Suprapubic skin (tissue), 4 donors: ENCODE data around the gene NADSYN1.

Source experiments
- EP300 ChIP-seq: sonication (generic); formaldehyde crosslinking; IDR thresholded peaks from one replicate; pipeline ENCODE4 v1.6.1; 2017; ENCODE audit warnings: antibody characterized with exemption
- POLR2A ChIP-seq, 2 donors: fragments of 450-650 bp; IDR thresholded peaks; one replicate each; pipeline ENCODE4 v1.6.1; 2017; ENCODE audit warnings: antibody characterized with exemption in 2 of 2, mild to moderate bottlenecking in 2 of 2, moderate library complexity in 2 of 2
- POLR2AphosphoS5 ChIP-seq, 3 donors: sonication (generic); formaldehyde crosslinking; IDR thresholded peaks; one replicate each; pipeline ENCODE4 v1.6.1; 2017; ENCODE audit warnings: antibody characterized with exemption in 3 of 3
- TF ChIP-seq, protein P1 (sequence below), 2 donors: fragments of 200-600 bp in 1 of 2; fragments of 450-650 bp in 1 of 2; sonication (generic) in 1 of 2; IDR thresholded peaks; one replicate each; pipeline ENCODE4 v1.5.1; 2016 to 2019; ENCODE audit warnings: antibody characterized with exemption in 2 of 2, mild to moderate bottlenecking in 1 of 2, moderate library complexity in 1 of 2

DNA sequence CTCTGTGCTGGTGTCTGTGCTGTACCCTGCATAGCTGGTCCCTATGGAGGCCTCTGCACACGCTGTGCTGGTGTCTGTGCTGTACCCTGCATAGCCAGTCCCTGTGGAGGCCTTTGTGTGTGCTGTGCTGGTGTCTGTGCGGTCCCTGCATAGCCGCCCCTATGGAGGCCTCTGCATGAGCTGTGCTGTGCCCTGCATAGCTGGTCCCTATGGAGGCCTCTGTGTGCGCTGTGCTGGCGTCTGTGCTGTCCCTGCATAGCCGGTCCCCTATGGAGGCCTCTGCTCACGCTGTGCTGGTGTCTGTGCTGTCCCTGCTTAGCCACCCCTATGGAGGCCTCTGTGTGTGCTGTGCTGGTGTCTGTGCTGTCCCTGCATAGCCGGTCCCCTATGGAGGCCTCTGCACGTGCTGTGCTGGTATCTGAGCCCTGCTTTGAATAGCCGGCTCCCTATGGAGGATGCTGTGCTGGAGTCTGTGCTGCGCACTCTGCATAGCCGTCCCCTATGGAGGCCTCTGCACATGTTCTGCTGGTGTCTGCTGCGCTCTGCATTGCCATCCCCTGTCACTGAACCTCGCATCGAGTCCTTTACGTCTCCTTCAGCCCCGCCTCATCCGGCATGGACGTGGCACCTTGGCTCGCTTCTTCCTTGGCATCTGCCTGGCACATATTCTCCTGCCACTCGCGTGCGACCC lies 6.2 kb downstream of the NADSYN1 start:
- TF ChIP-seq POLR2AphosphoS5 (IDR thresholded peaks at IDR 0.05) (no peak), POLR2A (IDR thresholded peaks at IDR 0.05) (no peak), EP300 (no peak)
- TF ChIP-seq, protein P1, sequence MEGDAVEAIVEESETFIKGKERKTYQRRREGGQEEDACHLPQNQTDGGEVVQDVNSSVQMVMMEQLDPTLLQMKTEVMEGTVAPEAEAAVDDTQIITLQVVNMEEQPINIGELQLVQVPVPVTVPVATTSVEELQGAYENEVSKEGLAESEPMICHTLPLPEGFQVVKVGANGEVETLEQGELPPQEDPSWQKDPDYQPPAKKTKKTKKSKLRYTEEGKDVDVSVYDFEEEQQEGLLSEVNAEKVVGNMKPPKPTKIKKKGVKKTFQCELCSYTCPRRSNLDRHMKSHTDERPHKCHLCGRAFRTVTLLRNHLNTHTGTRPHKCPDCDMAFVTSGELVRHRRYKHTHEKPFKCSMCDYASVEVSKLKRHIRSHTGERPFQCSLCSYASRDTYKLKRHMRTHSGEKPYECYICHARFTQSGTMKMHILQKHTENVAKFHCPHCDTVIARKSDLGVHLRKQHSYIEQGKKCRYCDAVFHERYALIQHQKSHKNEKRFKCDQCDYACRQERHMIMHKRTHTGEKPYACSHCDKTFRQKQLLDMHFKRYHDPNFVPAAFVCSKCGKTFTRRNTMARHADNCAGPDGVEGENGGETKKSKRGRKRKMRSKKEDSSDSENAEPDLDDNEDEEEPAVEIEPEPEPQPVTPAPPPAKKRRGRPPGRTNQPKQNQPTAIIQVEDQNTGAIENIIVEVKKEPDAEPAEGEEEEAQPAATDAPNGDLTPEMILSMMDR (IDR thresholded peaks at IDR 0.05) = no peak
